Adrenal gland (tissue), 12 donors: ENCODE data around the gene OR7C2. TPM values are rescaled to one million over a fixed set of nuclear protein-coding genes. Genes with fewer than 3 reads are reported as not detected.
"Not testable (repeated sequence)": the region's sequence is repeated elsewhere in the genome, so short reads cannot be mapped to it uniquely, and the experiment has no call there.

Experiments used
- DNase-seq, 7 donors: peaks; one replicate each; pipeline ENCODE4 v3.0.0-alpha.2; 2019 to 2020
- H3K27ac ChIP-seq, 5 donors: fragments of 200-600 bp; sonication (generic) in 4 of 5; 1 replicate in 3 of 5; 2 replicates in 2 of 5; pipeline versions ENCODE4 v1.5.1 to v1.8.0; 2016 to 2020; ENCODE audit warnings: mild to moderate bottlenecking in 1 of 5
- H3K27me3 ChIP-seq: fragments of 200-600 bp; 2 replicates; pipeline ENCODE4 v1.8.0; 2021
- H3K36me3 ChIP-seq, 2 donors: fragments of 200-600 bp; replicated peaks in 1 of 2; 1 replicate in 1 of 2; 2 replicates in 1 of 2; pipeline versions ENCODE4 v1.5.1 to v1.8.0; 2018 to 2022
- H3K4me1 ChIP-seq, 2 donors: fragments of 200-600 bp; replicated peaks in 1 of 2; 1 replicate in 1 of 2; 2 replicates in 1 of 2; pipeline versions ENCODE4 v1.5.1 to v1.8.0; 2018 to 2021
- H3K4me3 ChIP-seq, 4 donors: fragments of 200-600 bp; sonication (generic) in 3 of 4; one replicate each; pipeline ENCODE4 v1.5.1; 2016 to 2018
- H3K9me3 ChIP-seq, 3 donors: fragments of 200-600 bp; sonication (generic) in 1 of 3; replicated peaks in 1 of 3; 1 replicate in 2 of 3; 2 replicates in 1 of 3; pipeline versions ENCODE4 v1.5.1 to v1.8.0; 2016 to 2021
- POLR2A ChIP-seq, 2 donors: fragments of 450-650 bp; IDR thresholded peaks; one replicate each; pipeline ENCODE4 v1.6.1; 2017; ENCODE audit warnings: antibody characterized with exemption in 2 of 2, mild to moderate bottlenecking in 2 of 2, moderate library complexity in 1 of 2
- WGBS, 4 donors: extraction: QIAGEN DNeasy Blood & Tissue Kit in 2 of 4; methylation state at CpG; one replicate each; pipeline versions ENCODE4 v1.1.5 to v1.1.7; 2013 to 2017; 5-methylcytosine and 5-hydroxymethylcytosine counted together
- intact Hi-C, 2 donors: fragments of 100-400 bp; cut with DNase I; formaldehyde crosslinking; loops; one replicate each; pipeline versions ENCODE4 v1.14.1 to v1.15.0; 2022 to 2023
- polyA plus RNA-seq, 3 donors: library from polyadenylated mRNA; stranded (reverse); fragments of 200-250 nt in 2 of 3; fragments of 350-450 nt in 1 of 3; fragmentation: Illumina TruSeq in 1 of 3; extraction: RNeasy Lipid Tissue Mini Kit (QIAGEN cat#74804) in 1 of 3; gene quantifications; one replicate each; pipeline ENCODE4 v1.2.3, GENCODE V29; 2013 to 2014
- total RNA-seq, 9 donors: library from RNA; depleted of rRNA in 4 of 9; stranded (reverse); fragments of >200 nt in 4 of 9; fragments of 120-200 nt in 1 of 9; fragmentation: NEBNext Ultra II Directional in 1 of 9; extraction: Animal tissue kit (Norgen Biotek cat#: 25700) in 1 of 9; gene quantifications; one replicate each; pipeline versions ENCODE4 v1.1.0 to v1.2.4, GENCODE V29; 2013 to 2023
- TF ChIP-seq, protein P1 (sequence below), 6 experiments: fragments of 450-650 bp in 4 of 6; fragments of 200-600 bp in 2 of 6; sonication (generic) in 1 of 6; IDR thresholded peaks; 1 replicate in 5 of 6; 2 replicates in 1 of 6; pipeline versions ENCODE4 v1.5.1 to v1.8.0; 2016 to 2021; ENCODE audit warnings: antibody characterized with exemption in 6 of 6, mild to moderate bottlenecking in 2 of 6, moderate library complexity in 1 of 6
- donor health status: healthy with polysubstance abuse.
- donor health status: Bipolar disorder and iron deficiency.
- donor health status: DM: yes; HTN: yes; CAD: no.
- donor health status: DM: no; HTN: no; CAD: no.
- donor health status: DM: no; HTN: no; CAD: no.
- donor health status: DM: yes; HTN: yes; CAD: no.

Gene OR7C2
- total and polyA plus RNA-seq, 12 donors: not detected

DNA sequence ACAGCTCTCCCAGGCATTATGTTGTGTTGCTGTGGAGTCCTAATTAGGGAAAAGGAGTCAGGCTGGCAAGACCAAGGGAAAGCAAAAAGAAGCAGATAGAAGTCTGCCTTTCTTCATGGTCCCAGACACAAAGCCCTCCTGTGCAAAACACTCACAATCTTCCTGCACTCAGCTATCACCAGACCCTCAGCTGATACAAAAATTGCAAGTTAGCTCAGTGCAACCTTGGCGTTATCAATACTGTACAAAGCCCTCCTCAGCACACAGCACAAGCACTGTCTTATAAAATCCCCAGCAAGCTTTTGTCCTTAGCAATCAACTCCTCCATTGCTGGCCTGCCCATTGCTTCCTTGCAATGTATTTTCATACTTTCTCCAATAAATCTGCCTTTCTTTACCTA, 3.2 kb downstream of the OR7C2 start:
- Histone ChIP-seq H3K27ac (no peak overlapping the region), H3K4me1 (no peaks in the 10 kb centered on the region), H3K9me3 (no peaks in the 10 kb centered on the region), H3K36me3 (no peaks in the 10 kb centered on the region), H3K27me3 (peaks cover 7% of the 10 kb centered on the region), H3K4me3 (no peak overlapping the region)
- DNase-seq: no peak
- intact Hi-C loops: no loop called here
- TF ChIP-seq POLR2A (IDR thresholded peaks at IDR 0.05): no peak
- TF ChIP-seq, protein P1, sequence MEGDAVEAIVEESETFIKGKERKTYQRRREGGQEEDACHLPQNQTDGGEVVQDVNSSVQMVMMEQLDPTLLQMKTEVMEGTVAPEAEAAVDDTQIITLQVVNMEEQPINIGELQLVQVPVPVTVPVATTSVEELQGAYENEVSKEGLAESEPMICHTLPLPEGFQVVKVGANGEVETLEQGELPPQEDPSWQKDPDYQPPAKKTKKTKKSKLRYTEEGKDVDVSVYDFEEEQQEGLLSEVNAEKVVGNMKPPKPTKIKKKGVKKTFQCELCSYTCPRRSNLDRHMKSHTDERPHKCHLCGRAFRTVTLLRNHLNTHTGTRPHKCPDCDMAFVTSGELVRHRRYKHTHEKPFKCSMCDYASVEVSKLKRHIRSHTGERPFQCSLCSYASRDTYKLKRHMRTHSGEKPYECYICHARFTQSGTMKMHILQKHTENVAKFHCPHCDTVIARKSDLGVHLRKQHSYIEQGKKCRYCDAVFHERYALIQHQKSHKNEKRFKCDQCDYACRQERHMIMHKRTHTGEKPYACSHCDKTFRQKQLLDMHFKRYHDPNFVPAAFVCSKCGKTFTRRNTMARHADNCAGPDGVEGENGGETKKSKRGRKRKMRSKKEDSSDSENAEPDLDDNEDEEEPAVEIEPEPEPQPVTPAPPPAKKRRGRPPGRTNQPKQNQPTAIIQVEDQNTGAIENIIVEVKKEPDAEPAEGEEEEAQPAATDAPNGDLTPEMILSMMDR (IDR thresholded peaks at IDR 0.05): no peak
- WGBS, 4 donors: 60 to 72% (median 68%) methylated on average over 1 of the region's 1 CpG

DNA sequence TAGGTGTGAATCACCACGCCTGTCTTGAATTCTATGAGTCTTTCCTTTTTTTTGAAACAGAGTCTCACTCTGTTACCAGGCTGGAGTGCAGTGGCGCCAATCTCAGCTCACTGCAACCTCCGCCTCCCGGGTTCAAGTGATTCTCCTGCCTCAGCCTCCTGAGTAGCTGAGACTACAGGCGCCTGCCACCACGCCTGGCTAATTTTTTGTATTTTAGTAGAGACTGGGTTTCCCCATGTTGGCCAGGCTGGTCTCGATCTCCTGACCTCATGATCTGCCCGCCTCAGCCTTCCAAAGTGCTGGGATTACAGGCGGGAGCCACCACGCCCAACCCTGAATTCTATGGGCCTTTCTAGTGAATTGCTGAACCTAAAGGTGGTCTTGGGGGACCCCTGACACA, 8.1 kb downstream of the OR7C2 start:
- H3K9me3 ChIP-seq, H3K4me1 ChIP-seq, H3K27me3 ChIP-seq, H3K36me3 ChIP-seq, intact Hi-C loops, H3K27ac ChIP-seq, H3K4me3 ChIP-seq, DNase-seq: not testable (repeated sequence)
- 82 to 87% (median 84%) methylated on average over 10 of the region's 10 CpGs for WGBS, 4 donors

DNA sequence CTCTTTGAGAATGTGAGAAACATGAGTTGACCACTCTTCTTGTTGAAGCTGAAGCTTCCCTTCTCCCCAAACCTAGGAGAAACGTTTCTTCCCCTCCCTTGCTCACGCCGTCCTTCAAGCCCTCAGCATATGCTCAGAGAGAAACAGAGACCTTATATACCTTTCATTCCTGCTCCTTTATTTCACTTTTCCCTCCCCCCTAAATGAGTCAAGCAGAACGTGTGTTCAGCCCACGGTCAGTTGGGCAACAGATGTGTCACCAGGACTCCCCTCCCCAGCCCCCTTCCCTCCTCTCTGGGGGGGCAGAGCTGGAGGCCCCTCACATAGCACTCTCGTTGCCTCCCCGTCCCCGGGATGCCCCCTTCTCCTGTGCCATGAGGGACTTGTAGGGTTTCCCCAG, 8.6 kb downstream of the OR7C2 start:
- WGBS, 4 donors: 53 to 66% (median 61%) methylated on average over 8 of the region's 8 CpGs
- H3K9me3 ChIP-seq: no peaks in the 10 kb centered on the region
- H3K4me1 ChIP-seq: no peaks in the 10 kb centered on the region
- no peaks in the 10 kb centered on the region for H3K36me3 ChIP-seq
- peaks cover 7% of the 10 kb centered on the region for H3K27me3 ChIP-seq
- no peak overlapping the region for H3K4me3 ChIP-seq
- H3K27ac ChIP-seq: no peak overlapping the region
- TF ChIP-seq POLR2A (IDR thresholded peaks at IDR 0.05): no peak
- TF ChIP-seq, protein P1 (IDR thresholded peaks at IDR 0.05): no peak
- intact Hi-C loops: no loop called here
- DNase-seq: no peak

DNA sequence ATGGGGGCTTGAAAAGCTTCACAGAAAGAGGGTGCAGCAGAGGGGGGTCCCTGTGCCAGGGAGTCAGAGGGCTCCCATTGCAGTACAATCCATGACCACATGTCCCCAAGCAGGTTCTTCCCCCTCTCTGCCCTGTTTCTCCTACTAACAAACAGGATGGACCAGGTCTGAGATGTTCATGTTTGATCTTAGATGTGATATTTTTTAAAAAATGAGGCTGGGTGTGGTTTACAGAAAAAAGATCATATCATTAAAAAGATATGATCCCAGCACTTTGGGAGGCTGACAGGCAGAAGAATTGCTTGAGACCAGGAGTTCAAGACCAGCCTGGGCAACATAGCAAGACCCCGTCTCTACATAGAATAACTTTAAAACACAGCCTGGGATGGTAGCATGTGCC, 9.1 kb downstream of the OR7C2 start:
- H3K36me3 ChIP-seq: no peaks in the 10 kb centered on the region
- 70 to 87% (median 81%) methylated on average over 1 of the region's 1 CpG for WGBS, 4 donors
- no peak for DNase-seq
- H3K4me3 ChIP-seq: no peak overlapping the region
- H3K27me3 ChIP-seq: peaks cover 7% of the 10 kb centered on the region
- intact Hi-C loops: no loop called here
- no peak for TF ChIP-seq POLR2A (IDR thresholded peaks at IDR 0.05)
- TF ChIP-seq, protein P1 (IDR thresholded peaks at IDR 0.05): no peak
- no peaks in the 10 kb centered on the region for H3K9me3 ChIP-seq
- H3K27ac ChIP-seq: no peak overlapping the region
- no peaks in the 10 kb centered on the region for H3K4me1 ChIP-seq

DNA sequence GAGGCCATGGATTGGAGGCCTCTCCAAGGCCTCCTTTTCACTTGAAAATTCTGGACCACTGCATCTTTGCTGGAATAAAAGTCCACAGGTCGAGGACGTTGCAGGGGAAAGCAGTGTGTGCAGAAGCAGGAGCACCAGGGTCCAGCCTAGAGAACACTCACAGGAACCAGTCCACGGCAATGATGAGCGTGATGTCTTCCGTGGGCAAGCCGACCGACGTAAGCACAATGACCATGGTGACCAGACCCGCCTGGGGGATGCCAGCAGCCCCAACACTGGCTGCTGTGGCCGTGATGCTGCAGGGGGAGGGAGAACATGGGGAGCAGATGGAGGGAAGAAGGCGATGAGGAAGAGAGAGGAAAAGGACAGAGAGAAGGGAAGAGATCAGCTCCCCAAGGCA, 11.5 kb downstream of the OR7C2 start:
- TF ChIP-seq, protein P1 (IDR thresholded peaks at IDR 0.05): no peak
- no peak for TF ChIP-seq POLR2A (IDR thresholded peaks at IDR 0.05)

More for the DNA sequence above, 11.5 kb downstream of the OR7C2 start:
- no peak for DNase-seq
- 74 to 83% (median 75%) methylated on average over 10 to 11 of the region's 11 CpGs for WGBS, 4 donors
- no peak overlapping the region for H3K4me3 ChIP-seq
- peaks cover 5% of the 10 kb centered on the region for H3K27me3 ChIP-seq
- no peaks in the 10 kb centered on the region for H3K36me3 ChIP-seq
- no peaks in the 10 kb centered on the region for H3K4me1 ChIP-seq
- no peaks in the 10 kb centered on the region for H3K9me3 ChIP-seq
- no peak overlapping the region for H3K27ac ChIP-seq
- intact Hi-C loops: no loop called here
